GM23338 (cell line): ENCODE results near the gene CDC45. TPM values are rescaled to one million over a fixed set of nuclear protein-coding genes. Genes with fewer than 3 reads are reported as not detected.

Source experiments
- ATAC-seq: fragments of 200-7000 bp; cut with Tn5 transposase; 3 replicates; pipeline ENCODE4 v1.9.1; 2020
- DNase-seq: peaks from one replicate; pipeline ENCODE4 v3.0.0-alpha.2; 2015; ENCODE audit warnings: low spot score
- H2AFZ ChIP-seq: fragments of 200-600 bp; sonication (generic); 2 replicates; pipeline ENCODE4 v1.8.0; 2016; ENCODE audit warnings: antibody characterized with exemption, mild to moderate bottlenecking, moderate library complexity
- H3F3A ChIP-seq: fragments of 200-600 bp; sonication (generic); replicated peaks from 2 replicates; pipeline ENCODE4 v1.8.0; 2017; ENCODE audit warnings: antibody characterized with exemption, mixed run types, low read depth
- H3K27ac ChIP-seq: fragments of 200-600 bp; sonication (generic); 2 replicates; pipeline ENCODE4 v1.6.1; 2016; ENCODE audit warnings: low read depth
- H3K27me3 ChIP-seq: fragments of 200-600 bp; sonication (generic); 2 replicates; pipeline ENCODE4 v1.8.0; 2016; ENCODE audit warnings: mild to moderate bottlenecking, mixed run types, moderate library complexity; ENCODE audit not compliant: insufficient read depth
- H3K36me3 ChIP-seq: fragments of 200-600 bp; sonication (generic); 2 replicates; pipeline ENCODE4 v1.8.0; 2016; ENCODE audit warnings: mild to moderate bottlenecking; ENCODE audit not compliant: insufficient read depth
- H3K4me1 ChIP-seq: fragments of 200-600 bp; sonication (generic); 2 replicates; pipeline ENCODE4 v1.8.0; 2016; ENCODE audit warnings: mild to moderate bottlenecking, moderate library complexity; ENCODE audit not compliant: insufficient read depth
- H3K4me2 ChIP-seq: fragments of 200-600 bp; sonication (generic); 2 replicates; pipeline ENCODE4 v1.7.1; 2017; ENCODE audit warnings: mixed run types
- H3K4me3 ChIP-seq: fragments of 200-600 bp; sonication (generic); 2 replicates; pipeline ENCODE4 v1.6.1; 2016; ENCODE audit warnings: mixed run types
- H3K79me2 ChIP-seq: fragments of 200-600 bp; sonication (generic); replicated peaks from 2 replicates; pipeline ENCODE4 v1.8.0; 2017; ENCODE audit warnings: mild to moderate bottlenecking; ENCODE audit not compliant: insufficient read depth
- H3K9me2 ChIP-seq: fragments of 200-600 bp; sonication (generic); 2 replicates; pipeline ENCODE4 v1.8.0; 2017; ENCODE audit not compliant: insufficient read depth
- H4K20me1 ChIP-seq: fragments of 200-600 bp; sonication (generic); replicated peaks from 2 replicates; pipeline ENCODE4 v1.8.0; 2017; ENCODE audit warnings: mild to moderate bottlenecking; ENCODE audit not compliant: insufficient read depth
- H3K27ac Mint-ChIP-seq: 2 replicates; pipeline ENCODE4 v1.8.0; 2020; ENCODE audit warnings: inconsistent platforms, mild to moderate bottlenecking, moderate library complexity, mixed read lengths
- H3K27me3 Mint-ChIP-seq: 3 replicates; pipeline ENCODE4 v1.8.0; 2022; ENCODE audit warnings: low read depth, mild to moderate bottlenecking, moderate library complexity, mixed read lengths, inconsistent platforms; ENCODE audit not compliant: insufficient read depth, poor library complexity
- H3K36me3 Mint-ChIP-seq: 3 replicates; pipeline ENCODE4 v1.8.0; 2021; ENCODE audit warnings: low read depth, mild to moderate bottlenecking, inconsistent platforms, moderate library complexity, mixed read lengths
- H3K4me1 Mint-ChIP-seq: 3 replicates; pipeline ENCODE4 v1.8.0; 2020; ENCODE audit warnings: mild to moderate bottlenecking, inconsistent platforms, mixed read lengths
- H3K4me3 Mint-ChIP-seq: 3 replicates; pipeline ENCODE4 v1.8.0; 2021; ENCODE audit warnings: moderate library complexity, mild to moderate bottlenecking, inconsistent platforms, mixed read lengths
- H3K9me3 Mint-ChIP-seq: 3 replicates; pipeline ENCODE4 v1.8.0; 2020; ENCODE audit warnings: moderate library complexity, mild to moderate bottlenecking, inconsistent platforms, mixed read lengths
- CREB1 ChIP-seq: fragments of 250-450 bp; sonication (Bioruptor Pico); IDR thresholded peaks from 2 replicates; pipeline ENCODE4 v1.5.0; 2020; ENCODE audit warnings: low read depth, mild to moderate bottlenecking, moderate library complexity
- ETS1 ChIP-seq: IDR thresholded peaks from 2 replicates; pipeline ENCODE4 v1.6.1; 2016; ENCODE audit warnings: antibody characterized with exemption
- EZH2 ChIP-seq: fragments of 200-600 bp; sonication (generic); IDR thresholded peaks from one replicate; pipeline ENCODE4 v1.8.0; 2017; ENCODE audit warnings: antibody characterized with exemption, mild to moderate bottlenecking, low read depth; ENCODE audit not compliant: unreplicated experiment
- EZH2phosphoT487 ChIP-seq: fragments of 200-600 bp; sonication (generic); IDR thresholded peaks from one replicate; pipeline ENCODE4 v1.8.1; 2018; ENCODE audit warnings: antibody characterized with exemption; ENCODE audit not compliant: unreplicated experiment
- JUNB ChIP-seq: IDR thresholded peaks from one replicate; pipeline ENCODE4 v1.6.1; 2016; ENCODE audit warnings: antibody characterized with exemption; ENCODE audit not compliant: unreplicated experiment
- NANOG ChIP-seq: IDR thresholded peaks from 2 replicates; pipeline ENCODE4 v1.6.1; 2016; ENCODE audit warnings: antibody characterized with exemption, borderline replicate concordance
- POLR2AphosphoS5 ChIP-seq: IDR thresholded peaks from 2 replicates; pipeline ENCODE4 v1.6.1; 2016; ENCODE audit warnings: antibody characterized with exemption, low read depth
- STAT1 ChIP-seq: IDR thresholded peaks from one replicate; pipeline ENCODE4 v1.6.1; 2016; ENCODE audit warnings: antibody characterized with exemption; ENCODE audit not compliant: unreplicated experiment
- ZNF114 ChIP-seq: fragments of 250-450 bp; sonication (Bioruptor Pico); IDR thresholded peaks from 2 replicates; pipeline ENCODE4 v1.5.0; 2020; ENCODE audit warnings: mild to moderate bottlenecking, moderate library complexity
- ZNF331 ChIP-seq: fragments of 250-450 bp; sonication (Bioruptor Pico); IDR thresholded peaks from 2 replicates; pipeline ENCODE4 v1.5.0; 2020; ENCODE audit warnings: low read depth, mild to moderate bottlenecking, moderate library complexity
- polyA plus RNA-seq: library from polyadenylated mRNA; unstranded; fragments of >200 nt; fragmentation: Nextera tagmentation; extraction: Ambion mirVana; gene quantifications from 2 replicates; pipeline ENCODE4 v1.2.1, GENCODE V29; 2016
- total RNA-seq: library from RNA; depleted of rRNA; stranded (reverse); fragments of >200 nt; shearing (Covaris generic); gene quantifications from 2 replicates; pipeline ENCODE4 v1.2.3, GENCODE V29; 2014
- TF ChIP-seq, protein P1 (sequence below), 2 experiments: fragments of 200-600 bp in 1 of 2; sonication (generic) in 1 of 2; conservative IDR thresholded peaks; 2 replicates each; pipeline versions ENCODE4 v1.5.1 to v1.6.1; 2016 to 2017; ENCODE audit warnings: antibody characterized with exemption in 2 of 2, low read depth in 2 of 2, mild to moderate bottlenecking in 2 of 2, moderate library complexity in 1 of 2
- TF ChIP-seq, protein P2 (sequence below): fragments of 250-450 bp; sonication (Bioruptor Pico); IDR thresholded peaks from 2 replicates; pipeline ENCODE4 v1.5.0; 2020; ENCODE audit warnings: mild to moderate bottlenecking, moderate library complexity
- TF ChIP-seq, protein P3 (sequence below): IDR thresholded peaks from one replicate; pipeline ENCODE4 v1.6.1; 2018; ENCODE audit warnings: antibody characterized with exemption; ENCODE audit not compliant: unreplicated experiment

The CDC45 gene
- total and polyA plus RNA-seq, 2 experiments from 2014 or later = 29.0 to 30.3 TPM

DNA sequence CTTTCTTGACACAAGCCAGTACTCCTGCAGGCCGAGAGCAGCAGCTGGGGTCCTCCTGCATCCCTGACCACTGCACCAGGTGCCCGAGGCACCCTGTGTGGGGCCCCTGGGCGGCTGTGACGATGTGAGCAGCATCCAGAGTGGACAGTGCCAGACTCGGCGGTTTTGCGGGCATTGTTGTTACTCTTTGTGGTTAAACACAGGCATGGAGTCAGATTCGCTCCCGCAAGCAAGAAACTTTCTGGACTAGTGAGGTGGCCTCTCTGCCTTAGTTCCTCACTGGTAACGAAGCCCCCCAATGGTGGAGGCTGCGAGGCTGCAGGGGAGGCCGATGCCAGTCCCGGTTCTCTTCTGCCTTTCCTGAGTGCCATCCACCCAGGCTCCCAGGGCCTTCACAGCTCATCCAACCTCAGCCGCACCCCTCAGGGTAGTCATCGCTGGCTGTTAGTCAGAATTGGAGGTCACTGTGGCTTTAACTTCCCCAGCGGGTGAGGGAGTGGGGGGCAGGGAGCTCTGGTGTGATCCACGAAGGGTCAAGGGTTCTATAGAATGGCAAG, 48.2 kb downstream of the CDC45 start:
- Histone ChIP-seq H3K27me3 (peaks cover 26% of the 10 kb centered on the region), H3K36me3 (no peaks in the 10 kb centered on the region), H3F3A (peaks cover 3% of the 10 kb centered on the region; the same call in 1 of the 2 replicates), H3K4me1 (no peaks in the 10 kb centered on the region), H3K9me2 (no peaks in the 10 kb centered on the region), H3K79me2 (no peaks in the 10 kb centered on the region), H2AFZ (no peak overlapping the region), H3K27ac (no peak overlapping the region), H3K4me3 (no peak overlapping the region), H3K4me2 (no peak overlapping the region), H4K20me1 (no peaks in the 10 kb centered on the region)
- TF ChIP-seq, protein P1, sequence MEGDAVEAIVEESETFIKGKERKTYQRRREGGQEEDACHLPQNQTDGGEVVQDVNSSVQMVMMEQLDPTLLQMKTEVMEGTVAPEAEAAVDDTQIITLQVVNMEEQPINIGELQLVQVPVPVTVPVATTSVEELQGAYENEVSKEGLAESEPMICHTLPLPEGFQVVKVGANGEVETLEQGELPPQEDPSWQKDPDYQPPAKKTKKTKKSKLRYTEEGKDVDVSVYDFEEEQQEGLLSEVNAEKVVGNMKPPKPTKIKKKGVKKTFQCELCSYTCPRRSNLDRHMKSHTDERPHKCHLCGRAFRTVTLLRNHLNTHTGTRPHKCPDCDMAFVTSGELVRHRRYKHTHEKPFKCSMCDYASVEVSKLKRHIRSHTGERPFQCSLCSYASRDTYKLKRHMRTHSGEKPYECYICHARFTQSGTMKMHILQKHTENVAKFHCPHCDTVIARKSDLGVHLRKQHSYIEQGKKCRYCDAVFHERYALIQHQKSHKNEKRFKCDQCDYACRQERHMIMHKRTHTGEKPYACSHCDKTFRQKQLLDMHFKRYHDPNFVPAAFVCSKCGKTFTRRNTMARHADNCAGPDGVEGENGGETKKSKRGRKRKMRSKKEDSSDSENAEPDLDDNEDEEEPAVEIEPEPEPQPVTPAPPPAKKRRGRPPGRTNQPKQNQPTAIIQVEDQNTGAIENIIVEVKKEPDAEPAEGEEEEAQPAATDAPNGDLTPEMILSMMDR (conservative IDR thresholded peaks at IDR 0.05; ENCODE audit: low read depth in 2 of 2) = no peak
- TF ChIP-seq ZNF114 = no peak
- no peak for TF ChIP-seq JUNB
- TF ChIP-seq STAT1 = no peak
- TF ChIP-seq NANOG = no peak
- TF ChIP-seq, protein P2, sequence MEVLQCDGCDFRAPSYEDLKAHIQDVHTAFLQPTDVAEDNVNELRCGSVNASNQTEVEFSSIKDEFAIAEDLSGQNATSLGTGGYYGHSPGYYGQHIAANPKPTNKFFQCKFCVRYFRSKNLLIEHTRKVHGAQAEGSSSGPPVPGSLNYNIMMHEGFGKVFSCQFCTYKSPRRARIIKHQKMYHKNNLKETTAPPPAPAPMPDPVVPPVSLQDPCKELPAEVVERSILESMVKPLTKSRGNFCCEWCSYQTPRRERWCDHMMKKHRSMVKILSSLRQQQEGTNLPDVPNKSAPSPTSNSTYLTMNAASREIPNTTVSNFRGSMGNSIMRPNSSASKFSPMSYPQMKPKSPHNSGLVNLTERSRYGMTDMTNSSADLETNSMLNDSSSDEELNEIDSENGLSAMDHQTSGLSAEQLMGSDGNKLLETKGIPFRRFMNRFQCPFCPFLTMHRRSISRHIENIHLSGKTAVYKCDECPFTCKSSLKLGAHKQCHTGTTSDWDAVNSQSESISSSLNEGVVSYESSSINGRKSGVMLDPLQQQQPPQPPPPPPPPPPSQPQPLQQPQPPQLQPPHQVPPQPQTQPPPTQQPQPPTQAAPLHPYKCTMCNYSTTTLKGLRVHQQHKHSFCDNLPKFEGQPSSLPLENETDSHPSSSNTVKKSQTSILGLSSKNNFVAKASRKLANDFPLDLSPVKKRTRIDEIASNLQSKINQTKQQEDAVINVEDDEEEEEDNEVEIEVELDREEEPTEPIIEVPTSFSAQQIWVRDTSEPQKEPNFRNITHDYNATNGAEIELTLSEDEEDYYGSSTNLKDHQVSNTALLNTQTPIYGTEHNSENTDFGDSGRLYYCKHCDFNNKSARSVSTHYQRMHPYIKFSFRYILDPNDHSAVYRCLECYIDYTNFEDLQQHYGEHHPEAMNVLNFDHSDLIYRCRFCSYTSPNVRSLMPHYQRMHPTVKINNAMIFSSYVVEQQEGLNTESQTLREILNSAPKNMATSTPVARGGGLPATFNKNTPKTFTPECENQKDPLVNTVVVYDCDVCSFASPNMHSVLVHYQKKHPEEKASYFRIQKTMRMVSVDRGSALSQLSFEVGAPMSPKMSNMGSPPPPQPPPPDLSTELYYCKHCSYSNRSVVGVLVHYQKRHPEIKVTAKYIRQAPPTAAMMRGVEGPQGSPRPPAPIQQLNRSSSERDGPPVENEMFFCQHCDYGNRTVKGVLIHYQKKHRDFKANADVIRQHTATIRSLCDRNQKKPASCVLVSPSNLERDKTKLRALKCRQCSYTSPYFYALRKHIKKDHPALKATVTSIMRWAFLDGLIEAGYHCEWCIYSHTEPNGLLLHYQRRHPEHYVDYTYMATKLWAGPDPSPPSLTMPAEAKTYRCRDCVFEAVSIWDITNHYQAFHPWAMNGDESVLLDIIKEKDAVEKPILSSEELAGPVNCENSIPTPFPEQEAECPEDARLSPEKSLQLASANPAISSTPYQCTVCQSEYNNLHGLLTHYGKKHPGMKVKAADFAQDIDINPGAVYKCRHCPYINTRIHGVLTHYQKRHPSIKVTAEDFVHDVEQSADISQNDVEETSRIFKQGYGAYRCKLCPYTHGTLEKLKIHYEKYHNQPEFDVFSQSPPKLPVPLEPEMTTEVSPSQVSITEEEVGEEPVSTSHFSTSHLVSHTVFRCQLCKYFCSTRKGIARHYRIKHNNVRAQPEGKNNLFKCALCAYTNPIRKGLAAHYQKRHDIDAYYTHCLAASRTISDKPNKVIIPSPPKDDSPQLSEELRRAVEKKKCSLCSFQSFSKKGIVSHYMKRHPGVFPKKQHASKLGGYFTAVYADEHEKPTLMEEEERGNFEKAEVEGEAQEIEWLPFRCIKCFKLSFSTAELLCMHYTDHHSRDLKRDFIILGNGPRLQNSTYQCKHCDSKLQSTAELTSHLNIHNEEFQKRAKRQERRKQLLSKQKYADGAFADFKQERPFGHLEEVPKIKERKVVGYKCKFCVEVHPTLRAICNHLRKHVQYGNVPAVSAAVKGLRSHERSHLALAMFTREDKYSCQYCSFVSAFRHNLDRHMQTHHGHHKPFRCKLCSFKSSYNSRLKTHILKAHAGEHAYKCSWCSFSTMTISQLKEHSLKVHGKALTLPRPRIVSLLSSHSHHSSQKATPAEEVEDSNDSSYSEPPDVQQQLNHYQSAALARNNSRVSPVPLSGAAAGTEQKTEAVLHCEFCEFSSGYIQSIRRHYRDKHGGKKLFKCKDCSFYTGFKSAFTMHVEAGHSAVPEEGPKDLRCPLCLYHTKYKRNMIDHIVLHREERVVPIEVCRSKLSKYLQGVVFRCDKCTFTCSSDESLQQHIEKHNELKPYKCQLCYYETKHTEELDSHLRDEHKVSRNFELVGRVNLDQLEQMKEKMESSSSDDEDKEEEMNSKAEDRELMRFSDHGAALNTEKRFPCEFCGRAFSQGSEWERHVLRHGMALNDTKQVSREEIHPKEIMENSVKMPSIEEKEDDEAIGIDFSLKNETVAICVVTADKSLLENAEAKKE (CRISPR knock-in tag) = no peak
- no peak for TF ChIP-seq EZH2
- TF ChIP-seq POLR2AphosphoS5 = no peak
- TF ChIP-seq ETS1 = no peak
- no peak for TF ChIP-seq CREB1
- no peak for TF ChIP-seq EZH2phosphoT487
- no peak for TF ChIP-seq ZNF331
- TF ChIP-seq, protein P3, sequence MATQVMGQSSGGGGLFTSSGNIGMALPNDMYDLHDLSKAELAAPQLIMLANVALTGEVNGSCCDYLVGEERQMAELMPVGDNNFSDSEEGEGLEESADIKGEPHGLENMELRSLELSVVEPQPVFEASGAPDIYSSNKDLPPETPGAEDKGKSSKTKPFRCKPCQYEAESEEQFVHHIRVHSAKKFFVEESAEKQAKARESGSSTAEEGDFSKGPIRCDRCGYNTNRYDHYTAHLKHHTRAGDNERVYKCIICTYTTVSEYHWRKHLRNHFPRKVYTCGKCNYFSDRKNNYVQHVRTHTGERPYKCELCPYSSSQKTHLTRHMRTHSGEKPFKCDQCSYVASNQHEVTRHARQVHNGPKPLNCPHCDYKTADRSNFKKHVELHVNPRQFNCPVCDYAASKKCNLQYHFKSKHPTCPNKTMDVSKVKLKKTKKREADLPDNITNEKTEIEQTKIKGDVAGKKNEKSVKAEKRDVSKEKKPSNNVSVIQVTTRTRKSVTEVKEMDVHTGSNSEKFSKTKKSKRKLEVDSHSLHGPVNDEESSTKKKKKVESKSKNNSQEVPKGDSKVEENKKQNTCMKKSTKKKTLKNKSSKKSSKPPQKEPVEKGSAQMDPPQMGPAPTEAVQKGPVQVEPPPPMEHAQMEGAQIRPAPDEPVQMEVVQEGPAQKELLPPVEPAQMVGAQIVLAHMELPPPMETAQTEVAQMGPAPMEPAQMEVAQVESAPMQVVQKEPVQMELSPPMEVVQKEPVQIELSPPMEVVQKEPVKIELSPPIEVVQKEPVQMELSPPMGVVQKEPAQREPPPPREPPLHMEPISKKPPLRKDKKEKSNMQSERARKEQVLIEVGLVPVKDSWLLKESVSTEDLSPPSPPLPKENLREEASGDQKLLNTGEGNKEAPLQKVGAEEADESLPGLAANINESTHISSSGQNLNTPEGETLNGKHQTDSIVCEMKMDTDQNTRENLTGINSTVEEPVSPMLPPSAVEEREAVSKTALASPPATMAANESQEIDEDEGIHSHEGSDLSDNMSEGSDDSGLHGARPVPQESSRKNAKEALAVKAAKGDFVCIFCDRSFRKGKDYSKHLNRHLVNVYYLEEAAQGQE = no peak
- Mint-ChIP-seq H3K4me1 (peaks cover 6% of the 10 kb centered on the region; the same call in 2 of the 3 replicates), H3K9me3 (no peaks in the 10 kb centered on the region), H3K36me3 (no peaks in the 10 kb centered on the region), H3K27ac (no peak overlapping the region), H3K4me3 (no peak overlapping the region), H3K27me3 (peaks cover 24% of the 10 kb centered on the region)
- DNase-seq = no peak
- no peak for ATAC-seq
